Stimulated activated CD4-positive, alpha-beta T cell treated with anti-CD3 and anti-CD28 coated beads, Interleukin-1b, Interleukin-23, amount 100 ng/mL, for 1 hour (primary cell): ENCODE data around the gene DGKD.

Experiments used
- DNase-seq, 2 donors: peaks; one replicate each; pipeline ENCODE4 v3.0.0-alpha.2; 2020; ENCODE audit warnings: low read depth in 2 of 2

DGKD gene

GRCh38 chr2:233444501-233444900 is 90.2 kb downstream of the DGKD start:
- DNase-seq: no peak

- DNase-seq: no peak
Measured at GRCh38 chr2:233445152-233445830, 91.0 kb downstream of the DGKD start.

- DNase-seq: no peak
Measured at GRCh38 chr2:233446121-233446520, 91.8 kb downstream of the DGKD start.

- DNase-seq: no peak
Measured at GRCh38 chr2:233446606-233447305, 92.5 kb downstream of the DGKD start.

GRCh38 chr2:233447506-233448219 is 93.4 kb downstream of the DGKD start:
- no peak for DNase-seq

GRCh38 chr2:233448220-233448559 is 93.9 kb downstream of the DGKD start:
- no peak for DNase-seq

- DNase-seq: no peak
Measured at GRCh38 chr2:233448575-233448974, 94.3 kb downstream of the DGKD start.

GRCh38 chr2:233449081-233449901 is 95.0 kb downstream of the DGKD start:
- no peak for DNase-seq

GRCh38 chr2:233449921-233450863 is 95.9 kb downstream of the DGKD start:
- no peak for DNase-seq

GRCh38 chr2:233450864-233451575 is 96.7 kb downstream of the DGKD start:
- DNase-seq: no peak

- DNase-seq: no peak
Measured at GRCh38 chr2:233451950-233452349, 97.7 kb downstream of the DGKD start.

- no peak for DNase-seq
Measured at GRCh38 chr2:233453111-233453915, 99.0 kb downstream of the DGKD start.

GRCh38 chr2:233453916-233454315 is 99.6 kb downstream of the DGKD start:
- DNase-seq: no peak

GRCh38 chr2:233455006-233455405 is 100.7 kb downstream of the DGKD start:
- no peak for DNase-seq

GRCh38 chr2:233455491-233455890 is 101.2 kb downstream of the DGKD start:
- no peak for DNase-seq

GRCh38 chr2:233456111-233456510 is 101.8 kb downstream of the DGKD start:
- DNase-seq: no peak

- no peak for DNase-seq
Measured at GRCh38 chr2:233456934-233457333, 102.6 kb downstream of the DGKD start.

GRCh38 chr2:233457356-233457755 is 103.1 kb downstream of the DGKD start:
- DNase-seq: no peak

- DNase-seq: no peak
Measured at GRCh38 chr2:233458031-233458610, 103.8 kb downstream of the DGKD start.
